Erythroblast (primary cell): Measurements from ENCODE around the gene C14orf119.

ENCODE experiments used
- GATA1 ChIP-seq: IDR thresholded peaks from 2 replicates; pipeline ENCODE4 v1.6.1; 2011; ENCODE audit warnings: low read depth, mild to moderate bottlenecking, control low read depth, low read length, moderate library complexity
- POLR2A ChIP-seq: IDR thresholded peaks from 2 replicates; pipeline ENCODE4 v1.6.1; 2011; ENCODE audit warnings: mild to moderate bottlenecking, low read length

DNA sequence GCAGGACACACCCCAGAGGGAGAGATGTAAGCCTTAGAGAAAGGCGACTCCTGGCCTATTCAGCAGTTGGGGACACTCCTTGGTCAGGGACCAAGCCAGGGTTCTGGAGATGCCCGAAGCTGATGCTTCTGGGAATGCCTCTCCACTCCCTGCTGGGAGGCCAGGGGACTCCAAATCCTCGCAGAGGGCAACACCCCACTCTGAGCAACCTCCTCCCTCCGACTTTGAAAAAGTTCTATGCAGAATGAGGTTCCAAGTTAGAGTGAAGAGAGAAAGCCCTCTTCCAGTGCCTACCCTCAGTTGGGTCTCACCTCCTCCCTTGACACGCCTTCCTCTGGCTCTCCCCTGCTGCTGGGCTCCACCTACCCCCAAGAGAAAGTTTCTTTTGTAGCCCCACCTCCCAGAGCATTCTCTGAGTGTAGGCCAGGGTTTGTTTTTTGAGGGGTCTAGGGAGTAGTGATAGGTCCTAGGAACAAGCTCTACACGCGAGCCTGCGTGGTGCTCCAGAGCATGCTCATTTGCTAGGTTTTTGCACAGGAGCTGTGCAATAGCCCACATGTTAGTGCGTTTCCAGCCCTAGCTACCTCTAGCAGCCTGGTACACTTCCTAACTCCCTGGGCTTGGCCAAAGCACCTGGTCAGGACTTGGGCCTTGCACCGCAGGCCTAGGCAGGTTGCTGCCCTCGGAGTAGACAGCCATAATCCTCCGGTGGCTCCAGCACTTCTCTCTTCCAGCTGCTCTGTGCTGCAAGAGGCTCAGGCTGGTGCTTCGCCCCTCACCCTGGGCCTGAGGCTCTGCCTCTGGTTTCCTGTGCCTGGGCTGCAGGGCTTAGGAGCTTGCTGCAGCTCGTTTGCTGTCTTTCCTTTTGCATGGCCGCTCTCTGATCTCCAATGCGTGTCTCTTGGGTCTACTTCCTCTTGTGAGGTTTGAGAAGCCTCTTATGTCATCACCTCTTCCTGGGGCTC, 24.3 kb downstream of the C14orf119 start:
- TF ChIP-seq GATA1 (no peak), POLR2A (no peak)
